A673 (cell line): ENCODE measurements around the gene NCAPG2. TPM values are rescaled to one million over a fixed set of nuclear protein-coding genes. Genes with fewer than 3 reads are reported as not detected.

Source experiments
- BruUV-seq: library from RNA; stranded (reverse); fragments of 400-500 nt; replicated peaks from 2 replicates; lab custom pipeline; 2021; lab: Mats Ljungman, UMichigan
- CTCF ChIA-PET: fragments of 300-600 bp; sonication (Branson Sonifier 250); formaldehyde crosslinking; loops from one replicate; lab custom pipeline; 2022; ENCODE audit warnings: antibody characterized with exemption; lab: Charles Lee
- POLR2A ChIA-PET: fragments of 300-600 bp; sonication (Branson Sonifier 250); formaldehyde crosslinking; loops from one replicate; lab custom pipeline; 2022; ENCODE audit warnings: antibody characterized with exemption; ENCODE audit not compliant: low non-redundant PET; lab: Charles Lee
- DNase-seq: peaks from one replicate; pipeline ENCODE4 v3.0.0-alpha.2; 2015; ENCODE audit warnings: low spot score
- H3K27ac ChIP-seq: fragments of 200-600 bp; sonication (generic); 2 replicates; pipeline ENCODE4 v1.5.1; 2016; ENCODE audit warnings: mixed run types, low read depth, mild to moderate bottlenecking, mixed read lengths, antibody characterized with exemption, low read length; ENCODE audit not compliant: poor library complexity, severe bottlenecking
- H3K27me3 ChIP-seq: fragments of 200-600 bp; sonication (generic); replicated peaks from 2 replicates; pipeline ENCODE4 v1.6.1; 2017; ENCODE audit warnings: mixed run types, low read depth, mild to moderate bottlenecking, mixed read lengths, antibody characterized with exemption, low read length; ENCODE audit not compliant: insufficient read depth, poor library complexity
- H3K36me3 ChIP-seq: fragments of 200-600 bp; sonication (generic); 2 replicates; pipeline ENCODE4 v1.6.1; 2016; ENCODE audit warnings: mixed run types, mild to moderate bottlenecking, mixed read lengths, antibody characterized with exemption, low read length; ENCODE audit not compliant: insufficient read depth, poor library complexity, severe bottlenecking
- H3K4me1 ChIP-seq: fragments of 200-600 bp; sonication (generic); 2 replicates; pipeline ENCODE4 v1.6.1; 2017; ENCODE audit warnings: mixed run types, mild to moderate bottlenecking, mixed read lengths, antibody characterized with exemption, low read length; ENCODE audit not compliant: insufficient read depth, poor library complexity, severe bottlenecking
- H3K4me3 ChIP-seq: fragments of 200-600 bp; sonication (generic); 2 replicates; pipeline ENCODE4 v1.5.1; 2016; ENCODE audit warnings: low read depth, mixed run types, mild to moderate bottlenecking, mixed read lengths, low read length; ENCODE audit not compliant: poor library complexity, severe bottlenecking
- H3K9me3 ChIP-seq: fragments of 200-600 bp; sonication (generic); 2 replicates; pipeline ENCODE4 v1.6.1; 2016; ENCODE audit warnings: mixed run types, low read depth, mild to moderate bottlenecking, mixed read lengths, antibody characterized with exemption, low read length; ENCODE audit not compliant: poor library complexity, severe bottlenecking
- CTCF ChIP-seq: fragments of 300-800, 200-600 bp; sonication (generic); conservative IDR thresholded peaks from 2 replicates; pipeline ENCODE4 v1.5.1; 2017; ENCODE audit warnings: low read depth, mild to moderate bottlenecking, antibody characterized with exemption, low read length, moderate library complexity, mixed read lengths
- EZH2 ChIP-seq: fragments of 200-600 bp; sonication (generic); IDR thresholded peaks from 2 replicates; pipeline ENCODE4 v1.6.1; 2017; ENCODE audit warnings: borderline replicate concordance, low read depth, mild to moderate bottlenecking, mixed read lengths, antibody characterized with exemption, low read length; ENCODE audit not compliant: poor library complexity, severe bottlenecking
- intact Hi-C: fragments of 100-400 bp; cut with micrococcal nuclease; formaldehyde crosslinking; loops from one replicate; pipeline ENCODE4 v1.10.0; 2022; ENCODE audit not compliant: unreplicated experiment
- total RNA-seq: library from RNA; stranded (reverse); gene quantifications from 2 replicates; pipeline ENCODE4 v1.2.3, GENCODE V29; 2021

NCAPG2 gene
- total RNA-seq, 1 experiment from 2014 or later, result 127 TPM

DNA sequence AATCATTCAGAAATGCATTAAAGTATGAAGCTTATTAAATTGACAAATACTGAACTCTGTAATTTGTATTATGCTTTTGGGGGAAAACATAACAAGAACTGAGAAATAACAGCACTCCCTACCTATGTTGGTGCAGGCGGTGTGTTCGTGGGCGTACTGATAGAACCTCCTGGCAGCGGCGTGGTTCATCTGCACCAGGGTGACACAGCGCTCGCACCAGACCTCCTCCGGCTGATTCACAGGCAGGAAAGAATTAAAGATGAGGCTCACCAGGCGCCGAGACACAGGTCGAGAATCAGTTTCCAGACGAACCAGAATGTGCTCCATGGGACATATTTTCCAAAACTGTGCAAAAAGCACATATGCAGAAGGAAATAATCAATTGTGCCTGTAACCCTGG, 40.2 kb downstream of the NCAPG2 start:
- CTCF ChIA-PET, result no interaction called here
- H3K27ac ChIP-seq, result no peak overlapping the region
- no peak for DNase-seq
- H3K4me3 ChIP-seq, result no peak overlapping the region
- H3K9me3 ChIP-seq, result no peaks in the 10 kb centered on the region
- H3K36me3 ChIP-seq, result peaks cover 46% of the 10 kb centered on the region
- no TSS peak for BruUV-seq
- no peaks in the 10 kb centered on the region for H3K4me1 ChIP-seq
- no peak for TF ChIP-seq CTCF
- no peak for TF ChIP-seq EZH2
- no peaks in the 10 kb centered on the region for H3K27me3 ChIP-seq
- intact Hi-C loops, result no loop called here
- POLR2A ChIA-PET, result no interaction called here

DNA sequence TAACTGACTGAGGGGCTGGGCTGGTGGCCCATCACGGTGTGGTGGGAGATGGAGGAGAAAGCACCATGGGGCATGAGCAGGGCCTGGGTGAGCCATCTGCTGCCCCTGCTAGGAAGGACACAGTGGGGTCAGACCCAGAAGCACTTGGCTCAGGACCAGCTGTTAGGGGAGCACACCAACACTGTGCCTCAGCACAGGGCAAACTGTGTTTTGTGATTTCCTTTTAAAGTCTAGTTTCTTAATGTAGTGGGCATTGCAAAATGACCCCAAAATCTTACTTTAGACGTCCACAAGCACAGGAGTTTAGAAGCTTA, 41.2 kb downstream of the NCAPG2 start:
- intact Hi-C loops, result no loop called here
- no peak overlapping the region for H3K27ac ChIP-seq
- CTCF ChIA-PET, result no interaction called here
- H3K4me3 ChIP-seq, result no peak overlapping the region
- peaks cover 49% of the 10 kb centered on the region for H3K36me3 ChIP-seq
- DNase-seq, result no peak
- no TSS peak for BruUV-seq
- H3K27me3 ChIP-seq, result no peaks in the 10 kb centered on the region
- no peaks in the 10 kb centered on the region for H3K9me3 ChIP-seq
- H3K4me1 ChIP-seq, result no peaks in the 10 kb centered on the region
- no peak for TF ChIP-seq EZH2
- POLR2A ChIA-PET, result no interaction called here

DNA sequence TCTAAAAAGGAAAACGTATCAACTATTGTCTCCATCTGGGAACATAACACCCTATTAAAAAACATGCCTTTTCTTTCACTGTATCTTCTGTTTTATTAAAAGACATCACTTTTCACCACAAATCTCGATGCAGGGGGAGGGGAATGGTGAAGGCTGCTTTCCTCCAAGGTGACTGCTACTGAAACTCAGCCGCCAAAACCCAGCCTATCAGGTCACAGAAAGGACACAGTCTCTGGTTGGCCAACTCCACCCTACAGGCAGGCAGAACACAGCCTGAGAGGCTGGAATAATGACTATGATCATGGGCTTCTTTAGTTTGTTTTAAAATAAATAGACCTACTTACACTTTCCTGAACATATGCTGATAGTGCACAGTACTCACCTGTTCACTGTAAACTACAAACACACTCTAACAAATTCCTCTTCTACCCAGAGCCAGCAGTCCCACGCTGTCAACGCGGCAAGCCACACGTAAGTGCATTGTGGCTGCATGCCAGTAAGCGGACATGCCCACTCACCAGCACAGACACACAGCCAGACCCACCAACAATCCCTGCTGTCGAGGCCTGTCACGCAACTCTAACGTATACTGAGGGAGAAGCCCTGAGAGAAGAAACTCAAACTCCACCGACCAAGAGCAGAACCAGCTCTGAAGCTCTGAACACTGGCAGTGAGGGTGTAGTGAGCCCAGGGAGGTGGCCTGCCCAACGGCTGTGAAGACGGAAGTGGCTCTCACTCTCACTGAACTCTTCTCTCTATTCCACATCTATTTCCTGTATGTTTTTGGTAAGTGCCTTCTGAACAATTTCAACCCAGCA, 41.8 kb downstream of the NCAPG2 start:
- H3K4me1 ChIP-seq, result no peaks in the 10 kb centered on the region
- no peaks in the 10 kb centered on the region for H3K27me3 ChIP-seq
- H3K27ac ChIP-seq, result no peak overlapping the region
- ChIA-PET POLR2A (no interaction called here), CTCF (no interaction called here)
- TF ChIP-seq EZH2 (no peak), CTCF (no peak)
- no peak for DNase-seq
- H3K9me3 ChIP-seq, result no peaks in the 10 kb centered on the region
- H3K36me3 ChIP-seq, result peaks cover 53% of the 10 kb centered on the region
- intact Hi-C loops, result no loop called here
- H3K4me3 ChIP-seq, result no peak overlapping the region
- BruUV-seq, result no TSS peak

GRCh38 chr7:158658475-158658874, 46.1 kb downstream of the NCAPG2 start:
- ChIA-PET POLR2A (no interaction called here), CTCF (no interaction called here)
- intact Hi-C loops, result no loop called here
- no peak overlapping the region for H3K27ac ChIP-seq
- TF ChIP-seq CTCF, result no peak
- no peak for TF ChIP-seq EZH2
- H3K4me1 ChIP-seq, result no peaks in the 10 kb centered on the region
- H3K9me3 ChIP-seq, result no peaks in the 10 kb centered on the region
- no peak overlapping the region for H3K4me3 ChIP-seq
- peaks cover 77% of the 10 kb centered on the region for H3K36me3 ChIP-seq
- no TSS peak for BruUV-seq
- no peak for DNase-seq
- H3K27me3 ChIP-seq, result no peaks in the 10 kb centered on the region
